Osteocyte (in vitro differentiated cells): ENCODE data around the gene ZNF485. TPM values are rescaled to one million over a fixed set of nuclear protein-coding genes. Genes with fewer than 3 reads are reported as not detected.

ENCODE experiments used
- DNase-seq: peaks from one replicate; pipeline ENCODE4 v3.0.0; 2021; ENCODE audit warnings: mixed read lengths; ENCODE audit not compliant: unreplicated experiment; ENCODE audit errors: extremely low spot score
- H3K27ac Mint-ChIP-seq: one replicate; pipeline ENCODE4 v1.8.0; 2021; ENCODE audit warnings: mild to moderate bottlenecking, mixed read lengths; ENCODE audit not compliant: unreplicated experiment
- H3K27me3 Mint-ChIP-seq: one replicate; pipeline ENCODE4 v1.8.0; 2021; ENCODE audit warnings: mixed read lengths; ENCODE audit not compliant: unreplicated experiment
- H3K36me3 Mint-ChIP-seq: one replicate; pipeline ENCODE4 v1.8.0; 2021; ENCODE audit warnings: mixed read lengths; ENCODE audit not compliant: unreplicated experiment
- H3K4me1 Mint-ChIP-seq: one replicate; pipeline ENCODE4 v1.8.0; 2021; ENCODE audit warnings: mixed read lengths; ENCODE audit not compliant: unreplicated experiment
- H3K4me3 Mint-ChIP-seq: one replicate; pipeline ENCODE4 v1.8.0; 2021; ENCODE audit warnings: mild to moderate bottlenecking, moderate library complexity, mixed read lengths; ENCODE audit not compliant: unreplicated experiment
- H3K9me3 Mint-ChIP-seq: one replicate; pipeline ENCODE4 v1.8.0; 2021; ENCODE audit warnings: mixed read lengths; ENCODE audit not compliant: unreplicated experiment
- total RNA-seq: library from RNA; stranded (reverse); gene quantifications from 2 replicates; pipeline ENCODE4 v1.2.1, GENCODE V29; 2021
- TF ChIP-seq, protein P1 (sequence below): fragments of 200-600 bp; sonication (generic); IDR thresholded peaks from 2 replicates; pipeline ENCODE4 v1.5.0; 2021; ENCODE audit warnings: antibody characterized with exemption, mild to moderate bottlenecking, moderate library complexity

ZNF485 gene
- total RNA-seq, 1 donor from 2014 or later: 2.4 TPM

DNA sequence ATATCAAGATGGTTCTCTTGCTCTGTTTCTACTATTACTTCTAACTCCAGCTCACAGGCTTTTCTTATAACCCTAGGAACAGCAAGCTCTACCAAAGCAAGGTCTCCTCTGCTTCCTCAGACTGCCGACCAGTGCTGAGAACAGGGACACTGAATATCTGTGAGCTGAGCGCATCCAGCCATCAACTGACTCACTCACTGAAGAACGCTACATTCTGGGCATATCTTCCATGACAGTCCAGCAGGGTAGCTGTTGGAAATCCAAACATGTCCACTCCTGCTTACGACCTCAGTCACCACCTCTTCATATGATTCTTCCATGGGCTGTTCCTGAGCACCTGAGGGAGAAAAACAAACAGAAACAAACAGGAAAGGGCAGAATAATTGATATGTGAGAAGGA, 39.6 kb downstream of the ZNF485 start:
- peaks cover 22% of the 10 kb centered on the region for H3K9me3 Mint-ChIP-seq
- H3K36me3 Mint-ChIP-seq: peaks cover 56% of the 10 kb centered on the region

DNA sequence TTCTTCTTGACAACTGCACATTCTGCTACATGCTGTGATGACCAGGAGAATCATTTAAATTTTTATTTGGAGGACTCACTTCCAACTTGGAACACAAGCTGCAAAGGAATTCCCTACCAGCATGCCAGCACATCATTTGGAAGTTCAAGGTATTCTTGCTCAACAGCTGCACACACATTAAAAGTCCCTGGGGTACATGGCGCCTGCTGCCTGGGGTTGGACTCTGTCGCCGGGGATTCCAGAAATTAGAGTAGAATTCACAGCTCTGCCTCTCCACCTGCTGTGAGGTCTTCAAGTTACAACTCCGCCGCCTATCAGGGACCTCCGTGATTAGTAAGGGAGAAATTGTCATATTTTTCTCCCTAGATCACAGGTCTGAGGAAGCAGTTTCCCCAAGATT, 41.3 kb downstream of the ZNF485 start:
- TF ChIP-seq, protein P1, sequence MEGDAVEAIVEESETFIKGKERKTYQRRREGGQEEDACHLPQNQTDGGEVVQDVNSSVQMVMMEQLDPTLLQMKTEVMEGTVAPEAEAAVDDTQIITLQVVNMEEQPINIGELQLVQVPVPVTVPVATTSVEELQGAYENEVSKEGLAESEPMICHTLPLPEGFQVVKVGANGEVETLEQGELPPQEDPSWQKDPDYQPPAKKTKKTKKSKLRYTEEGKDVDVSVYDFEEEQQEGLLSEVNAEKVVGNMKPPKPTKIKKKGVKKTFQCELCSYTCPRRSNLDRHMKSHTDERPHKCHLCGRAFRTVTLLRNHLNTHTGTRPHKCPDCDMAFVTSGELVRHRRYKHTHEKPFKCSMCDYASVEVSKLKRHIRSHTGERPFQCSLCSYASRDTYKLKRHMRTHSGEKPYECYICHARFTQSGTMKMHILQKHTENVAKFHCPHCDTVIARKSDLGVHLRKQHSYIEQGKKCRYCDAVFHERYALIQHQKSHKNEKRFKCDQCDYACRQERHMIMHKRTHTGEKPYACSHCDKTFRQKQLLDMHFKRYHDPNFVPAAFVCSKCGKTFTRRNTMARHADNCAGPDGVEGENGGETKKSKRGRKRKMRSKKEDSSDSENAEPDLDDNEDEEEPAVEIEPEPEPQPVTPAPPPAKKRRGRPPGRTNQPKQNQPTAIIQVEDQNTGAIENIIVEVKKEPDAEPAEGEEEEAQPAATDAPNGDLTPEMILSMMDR: no peak
- no peak for DNase-seq
- H3K27ac Mint-ChIP-seq: peak overlapping the region; percentile 78
- H3K27me3 Mint-ChIP-seq: no peaks in the 10 kb centered on the region
- H3K9me3 Mint-ChIP-seq: peaks cover 22% of the 10 kb centered on the region
- H3K4me1 Mint-ChIP-seq: peaks cover 9% of the 10 kb centered on the region
- H3K36me3 Mint-ChIP-seq: peaks cover 52% of the 10 kb centered on the region
- H3K4me3 Mint-ChIP-seq: peak overlapping the region; percentile 87

More for the DNA sequence above, 39.6 kb downstream of the ZNF485 start:
- no peaks in the 10 kb centered on the region for H3K27me3 Mint-ChIP-seq
- TF ChIP-seq, protein P1: no peak
- H3K4me1 Mint-ChIP-seq: peaks cover 9% of the 10 kb centered on the region
- H3K27ac Mint-ChIP-seq: no peak overlapping the region
- no peak overlapping the region for H3K4me3 Mint-ChIP-seq
- DNase-seq: no peak

DNA sequence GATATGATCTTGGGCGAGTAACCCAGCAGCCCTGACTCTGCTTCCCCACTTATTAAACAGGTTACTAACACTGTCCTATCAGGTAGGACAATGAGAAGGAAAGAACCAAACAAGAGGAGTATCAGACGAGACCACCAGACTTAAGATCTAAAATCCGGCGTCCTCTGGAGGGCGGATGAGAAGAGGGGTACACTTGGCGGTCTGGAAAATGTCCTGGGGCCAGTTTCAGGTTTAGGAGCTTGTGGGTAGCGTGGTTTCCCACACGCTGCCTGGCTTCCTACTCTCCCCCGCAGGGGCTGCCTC, 41.8 kb downstream of the ZNF485 start:
- TF ChIP-seq, protein P1: no peak
- H3K4me3 Mint-ChIP-seq: peak overlapping the region; percentile 87
- H3K36me3 Mint-ChIP-seq: peaks cover 47% of the 10 kb centered on the region
- peaks cover 9% of the 10 kb centered on the region for H3K4me1 Mint-ChIP-seq
- peaks cover 22% of the 10 kb centered on the region for H3K9me3 Mint-ChIP-seq
- H3K27ac Mint-ChIP-seq: peak overlapping the region; percentile 78
- H3K27me3 Mint-ChIP-seq: no peaks in the 10 kb centered on the region
- DNase-seq: no peak

DNA sequence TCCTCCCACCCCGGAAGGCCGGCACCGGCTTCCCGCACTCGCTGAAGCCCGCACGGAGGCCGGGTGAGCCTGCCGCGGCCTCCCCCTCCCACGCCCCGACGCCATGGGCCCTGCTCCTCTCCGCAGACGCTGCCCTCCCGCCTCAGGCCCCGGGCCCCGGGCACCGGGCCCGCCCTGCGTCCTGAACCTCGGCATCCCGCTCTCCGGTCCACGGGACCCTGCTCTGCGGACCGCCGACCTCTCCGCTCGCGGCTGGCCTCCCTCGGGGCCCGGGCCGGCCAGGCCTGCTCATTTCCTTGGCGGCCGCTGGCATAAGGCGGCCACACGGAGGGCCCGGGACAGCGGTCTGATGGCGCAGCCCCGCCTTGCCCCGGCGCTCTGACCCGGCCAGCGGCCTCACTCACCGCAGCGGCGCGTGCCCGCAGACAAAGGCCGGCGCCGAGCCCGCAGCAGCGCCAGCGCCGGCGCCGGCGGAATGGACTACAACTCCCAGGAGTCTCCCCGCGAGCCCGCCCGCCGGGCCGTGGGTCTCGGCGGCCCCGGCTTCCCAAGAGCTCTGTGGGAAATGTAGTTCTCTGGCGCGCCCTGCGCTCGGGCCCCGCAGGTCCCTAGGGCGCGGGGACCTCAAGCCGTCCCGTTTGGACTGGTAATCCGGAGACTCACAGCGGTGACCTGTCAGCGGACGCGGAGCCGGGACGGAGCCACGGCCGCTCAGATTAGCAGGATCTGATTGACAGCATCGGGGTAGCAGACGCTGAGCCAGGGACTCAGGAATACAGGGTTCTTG, 42.4 kb downstream of the ZNF485 start, which contains the start of gene ZNF32:
Gene ZNF32 (minus strand): TSS at position 484 of the 787 bp plus-strand sequence. CDS start 2,748 bp downstream, outside the sequence.
- TF ChIP-seq, protein P1: no peak
- Mint-ChIP-seq H3K27ac (peak within 1 kb of the TSS; percentile 91), H3K4me3 (peak within 1 kb of the TSS; percentile 87), H3K27me3 (no peaks in the 10 kb centered on the region), H3K4me1 (peaks cover 10% of the 10 kb centered on the region), H3K36me3 (peaks cover 42% of the 10 kb centered on the region), H3K9me3 (peaks cover 22% of the 10 kb centered on the region)
- peak; percentile 93 for DNase-seq

DNA sequence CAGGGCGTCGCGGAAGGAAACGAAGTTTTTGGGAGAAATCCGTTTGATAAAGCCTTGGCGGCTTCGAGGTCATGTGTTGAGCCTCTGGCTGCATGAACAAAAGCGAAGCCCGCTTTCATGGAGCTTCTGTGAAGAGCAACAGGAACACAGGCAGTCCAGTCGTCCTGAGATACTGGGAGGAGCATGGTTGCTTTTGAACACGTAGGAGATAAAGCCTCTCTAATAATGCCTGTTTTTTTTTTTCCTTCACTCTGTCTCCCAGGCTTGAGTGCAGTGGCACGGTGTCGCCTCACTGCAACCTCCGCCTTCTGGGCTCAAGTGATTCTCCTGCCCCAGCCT, 42.9 kb downstream of the ZNF485 start:
- Mint-ChIP-seq H3K4me1 (peaks cover 14% of the 10 kb centered on the region), H3K9me3 (peaks cover 22% of the 10 kb centered on the region), H3K36me3 (peaks cover 37% of the 10 kb centered on the region), H3K4me3 (peak overlapping the region; percentile 87), H3K27ac (peak overlapping the region; percentile 91), H3K27me3 (no peaks in the 10 kb centered on the region)
- TF ChIP-seq, protein P1: no peak
- no peak for DNase-seq
